ENCODE results near the gene IGF2BP2. TPM values are rescaled to one million over a fixed set of nuclear protein-coding genes. Genes with fewer than 3 reads are reported as not detected.
A peak's percentile ranks its signal among the peaks of the same experiment; 100 is the strongest.

IGF2BP2 gene
- total RNA-seq, 1 donor from 2014 or later: 101 TPM

DNA sequence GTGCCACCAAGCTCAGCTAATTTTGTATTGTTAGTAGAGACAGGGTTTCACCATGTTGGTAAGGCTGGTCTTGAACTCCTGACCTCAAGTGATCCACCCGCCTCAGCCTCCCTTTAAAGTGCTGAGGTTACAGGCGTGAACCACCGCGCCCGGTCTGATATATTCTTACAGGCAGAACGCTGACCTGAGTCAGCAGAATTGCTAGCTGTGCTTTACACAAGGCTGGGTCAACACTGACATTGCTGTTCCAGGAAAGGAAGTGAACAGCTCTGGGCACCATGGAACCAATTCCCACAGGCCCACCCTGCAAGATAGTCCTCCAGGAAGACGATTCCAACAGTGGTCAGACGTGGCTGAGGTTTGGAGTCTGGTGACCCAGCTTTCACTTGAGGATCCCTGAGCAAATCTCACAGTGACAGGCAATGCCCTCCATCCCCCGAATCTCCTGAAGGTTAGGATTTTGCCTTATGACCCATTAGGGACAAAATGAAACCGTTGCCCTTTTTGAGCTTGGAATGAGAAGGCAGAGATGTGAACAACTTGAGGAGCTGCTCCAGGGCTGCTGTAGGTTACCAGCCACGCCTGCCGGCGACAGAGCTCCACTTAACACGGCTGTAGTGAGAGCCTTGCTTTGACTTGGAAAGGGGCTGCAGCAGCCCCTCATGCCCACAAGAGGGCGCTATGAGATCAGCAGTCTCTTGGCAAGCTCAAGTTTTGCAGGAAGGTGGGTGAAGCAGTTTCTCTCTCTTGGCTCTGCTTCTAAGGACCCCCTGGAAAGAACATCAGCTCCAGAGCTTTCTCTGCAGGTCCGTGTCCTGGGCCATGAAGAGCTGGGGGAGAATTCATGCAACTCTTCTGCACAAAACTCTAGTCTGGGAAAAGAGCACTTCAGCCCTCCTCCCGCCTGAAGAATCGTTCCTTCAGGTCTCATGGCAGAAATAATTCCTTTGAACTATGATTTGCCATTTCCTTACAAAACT is 164.6 kb downstream of the IGF2BP2 start:
- Mint-ChIP-seq H3K36me3 (ENCODE audit: unreplicated experiment) (peaks cover 35% of the 10 kb centered on the region), H3K4me1 (ENCODE audit: unreplicated experiment) (peaks cover 58% of the 10 kb centered on the region), H3K4me3 (ENCODE audit: unreplicated experiment) (no peak overlapping the region), H3K27ac (ENCODE audit: unreplicated experiment) (peak overlapping the region; percentile 96), H3K9me3 (ENCODE audit: unreplicated experiment) (peaks cover 3% of the 10 kb centered on the region), H3K27me3 (ENCODE audit: unreplicated experiment) (no peaks in the 10 kb centered on the region)
- TF ChIP-seq, protein P1, sequence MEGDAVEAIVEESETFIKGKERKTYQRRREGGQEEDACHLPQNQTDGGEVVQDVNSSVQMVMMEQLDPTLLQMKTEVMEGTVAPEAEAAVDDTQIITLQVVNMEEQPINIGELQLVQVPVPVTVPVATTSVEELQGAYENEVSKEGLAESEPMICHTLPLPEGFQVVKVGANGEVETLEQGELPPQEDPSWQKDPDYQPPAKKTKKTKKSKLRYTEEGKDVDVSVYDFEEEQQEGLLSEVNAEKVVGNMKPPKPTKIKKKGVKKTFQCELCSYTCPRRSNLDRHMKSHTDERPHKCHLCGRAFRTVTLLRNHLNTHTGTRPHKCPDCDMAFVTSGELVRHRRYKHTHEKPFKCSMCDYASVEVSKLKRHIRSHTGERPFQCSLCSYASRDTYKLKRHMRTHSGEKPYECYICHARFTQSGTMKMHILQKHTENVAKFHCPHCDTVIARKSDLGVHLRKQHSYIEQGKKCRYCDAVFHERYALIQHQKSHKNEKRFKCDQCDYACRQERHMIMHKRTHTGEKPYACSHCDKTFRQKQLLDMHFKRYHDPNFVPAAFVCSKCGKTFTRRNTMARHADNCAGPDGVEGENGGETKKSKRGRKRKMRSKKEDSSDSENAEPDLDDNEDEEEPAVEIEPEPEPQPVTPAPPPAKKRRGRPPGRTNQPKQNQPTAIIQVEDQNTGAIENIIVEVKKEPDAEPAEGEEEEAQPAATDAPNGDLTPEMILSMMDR (IDR thresholded peaks at IDR 0.05): peak; percentile 98
- DNase-seq (ENCODE audit: extremely low spot score, unreplicated experiment): peak; percentile 91

DNA sequence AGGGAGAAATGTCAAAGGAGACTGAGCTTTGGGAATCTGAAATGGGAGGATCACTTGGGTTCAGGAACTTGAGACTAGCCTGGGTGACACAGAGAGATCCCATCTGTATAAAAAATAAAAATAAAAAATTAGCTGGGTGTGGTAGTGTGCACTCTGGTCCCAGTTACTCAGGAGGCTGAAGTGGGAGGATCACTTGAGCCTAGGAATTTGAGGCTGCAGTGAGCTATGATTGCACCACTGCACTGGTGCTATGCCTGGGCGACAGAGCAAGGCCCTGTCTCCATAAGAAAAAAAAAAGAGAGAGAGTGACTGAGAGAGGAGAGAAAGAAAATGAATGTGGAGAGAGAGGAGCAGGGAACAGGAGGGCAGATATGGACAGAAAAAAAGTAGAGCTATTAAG is 165.9 kb downstream of the IGF2BP2 start:
- Mint-ChIP-seq H3K4me3 (ENCODE audit: unreplicated experiment) (peak overlapping the region; percentile 18), H3K9me3 (ENCODE audit: unreplicated experiment) (no peaks in the 10 kb centered on the region), H3K4me1 (ENCODE audit: unreplicated experiment) (peaks cover 58% of the 10 kb centered on the region), H3K27ac (ENCODE audit: unreplicated experiment) (peak overlapping the region; percentile 96), H3K36me3 (ENCODE audit: unreplicated experiment) (peaks cover 25% of the 10 kb centered on the region), H3K27me3 (ENCODE audit: unreplicated experiment) (no peaks in the 10 kb centered on the region)
- peak; percentile 17 for DNase-seq (ENCODE audit: extremely low spot score, unreplicated experiment)
- TF ChIP-seq, protein P1 (IDR thresholded peaks at IDR 0.05): no peak

DNA sequence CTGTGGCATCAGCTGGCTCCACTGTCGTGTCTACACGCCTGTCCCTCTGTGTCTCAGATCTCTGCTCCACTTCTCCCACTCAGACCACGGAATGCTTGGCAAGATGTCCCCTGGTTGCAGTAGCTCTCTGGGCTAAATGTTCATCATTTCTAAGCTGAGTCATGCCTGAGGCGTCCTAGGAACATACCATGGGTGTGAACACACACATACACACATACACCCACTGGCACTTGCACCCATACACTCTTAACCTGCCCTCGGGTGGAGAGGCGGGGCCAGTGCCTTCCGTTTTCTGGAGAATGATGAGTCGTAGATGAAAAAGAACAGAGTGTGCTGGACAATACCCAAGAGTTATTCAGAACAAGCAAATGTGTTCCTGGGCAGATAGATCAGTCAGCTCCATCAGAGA is 166.3 kb downstream of the IGF2BP2 start:
- peak; percentile 89 for DNase-seq (ENCODE audit: extremely low spot score, unreplicated experiment)
- TF ChIP-seq, protein P1 (IDR thresholded peaks at IDR 0.05): no peak
- H3K4me3 Mint-ChIP-seq (ENCODE audit: unreplicated experiment): no peak overlapping the region
- H3K9me3 Mint-ChIP-seq (ENCODE audit: unreplicated experiment): no peaks in the 10 kb centered on the region
- H3K27ac Mint-ChIP-seq (ENCODE audit: unreplicated experiment): peak overlapping the region; percentile 96
- H3K4me1 Mint-ChIP-seq (ENCODE audit: unreplicated experiment): peaks cover 58% of the 10 kb centered on the region
- H3K36me3 Mint-ChIP-seq (ENCODE audit: unreplicated experiment): peaks cover 25% of the 10 kb centered on the region
- no peaks in the 10 kb centered on the region for H3K27me3 Mint-ChIP-seq (ENCODE audit: unreplicated experiment)

DNA sequence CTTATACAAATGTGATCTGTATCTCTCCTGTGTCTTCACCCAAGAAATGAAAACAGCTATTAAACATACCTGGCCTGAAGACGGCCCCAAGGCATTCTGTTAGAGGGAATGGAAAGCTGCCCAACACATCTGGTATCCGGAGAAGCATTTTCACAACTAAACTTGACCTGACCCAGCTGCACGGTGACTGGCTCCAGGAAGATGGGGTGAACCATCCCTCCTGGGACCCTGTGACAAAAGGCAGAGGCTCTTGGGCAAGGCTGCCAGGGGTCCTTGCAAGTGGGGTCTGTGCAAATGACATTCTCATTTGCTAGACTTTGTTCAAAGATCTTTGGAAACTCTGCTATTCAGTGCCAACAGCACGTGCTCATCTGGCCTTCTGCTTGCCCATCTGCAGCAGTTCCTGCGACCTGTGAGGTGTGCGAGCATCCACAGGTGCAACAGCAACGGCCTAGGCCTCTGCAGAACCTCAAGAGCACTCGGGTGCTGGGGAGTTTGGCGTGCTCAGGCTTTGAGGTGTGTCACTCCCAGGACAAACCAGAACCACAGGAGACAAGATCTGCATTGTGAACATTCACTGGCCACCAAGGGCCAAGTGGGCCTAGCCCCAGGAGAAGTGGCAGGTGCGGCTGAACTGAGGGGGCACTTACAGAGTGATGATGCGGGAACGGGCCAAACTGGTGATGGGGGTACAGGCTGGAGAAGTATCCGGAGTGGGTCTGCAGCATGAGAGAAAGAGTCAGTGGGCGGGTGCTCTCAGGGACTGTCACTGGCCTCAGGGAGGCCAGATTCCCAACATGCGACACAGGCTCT is 166.9 kb downstream of the IGF2BP2 start:
- Mint-ChIP-seq H3K4me1 (ENCODE audit: unreplicated experiment) (peaks cover 58% of the 10 kb centered on the region), H3K36me3 (ENCODE audit: unreplicated experiment) (peaks cover 21% of the 10 kb centered on the region), H3K9me3 (ENCODE audit: unreplicated experiment) (no peaks in the 10 kb centered on the region)

More for the DNA sequence above, 166.9 kb downstream of the IGF2BP2 start:
- peak; percentile 63 for DNase-seq (ENCODE audit: extremely low spot score, unreplicated experiment)
- H3K27ac Mint-ChIP-seq (ENCODE audit: unreplicated experiment): peak overlapping the region; percentile 96
- H3K4me3 Mint-ChIP-seq (ENCODE audit: unreplicated experiment): no peak overlapping the region
- TF ChIP-seq, protein P1 (IDR thresholded peaks at IDR 0.05): no peak
- H3K27me3 Mint-ChIP-seq (ENCODE audit: unreplicated experiment): no peaks in the 10 kb centered on the region

Measured in osteocyte (in vitro differentiated cells).